ENCODE results near the gene OR52H1.

Gene OR52H1

DNA sequence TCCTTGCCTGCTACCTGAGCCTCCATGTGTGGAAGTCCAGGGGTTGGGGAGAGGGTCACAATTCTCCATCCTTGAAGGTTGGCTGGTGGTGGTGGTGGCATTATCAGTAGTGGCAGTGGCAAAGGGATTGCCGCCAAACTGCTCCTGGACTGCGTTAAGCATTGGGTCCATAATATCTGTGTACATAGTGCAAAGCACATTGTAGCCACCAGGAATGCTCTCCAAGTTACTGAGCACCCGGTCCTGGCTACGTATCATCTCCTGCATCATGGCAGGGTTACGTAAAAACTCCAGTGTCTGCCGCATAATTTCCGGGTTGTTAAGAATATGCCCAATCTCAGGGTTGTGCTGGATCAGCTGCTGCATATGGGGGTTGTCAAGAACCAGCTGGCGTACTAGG, 39.7 kb downstream of the OR52H1 start:
- Histone ChIP-seq H3K4ac (ENCODE audit: low read depth in 1 of 2, low read length in 2 of 2) (no peak overlapping the region), H3K14ac (ENCODE audit: low read length in 2 of 2) (no peak overlapping the region), H3K18ac (ENCODE audit: low read depth in 1 of 2, low read length in 2 of 2) (no peak overlapping the region), H2BK5ac (ENCODE audit: low read depth, low read length, poor library complexity, severe bottlenecking) (no peak overlapping the region), H2AK5ac (ENCODE audit: low read length, severe bottlenecking) (no peak overlapping the region), H4K8ac (ENCODE audit: low read length) (no peak overlapping the region), H3K27me3 (ENCODE audit: control insufficient read depth in 1 of 2, insufficient read depth in 1 of 2, low read length in 2 of 2) (peaks cover 0 to 2% of the 10 kb centered on the region in 2 experiments), H2BK15ac (ENCODE audit: low read depth, poor library complexity, severe bottlenecking) (no peak overlapping the region), H3K36me3 (ENCODE audit: control insufficient read depth in 1 of 2, insufficient read depth in 2 of 2, low read depth in 1 of 2, low read length in 2 of 2) (no peaks in the 10 kb centered on the region), H3K4me1 (ENCODE audit: control insufficient read depth, insufficient read depth, low read depth, low read length) (no peaks in the 10 kb centered on the region), H3K79me1 (replicated peaks; ENCODE audit: low read length, poor library complexity, severe bottlenecking) (no peaks in the 10 kb centered on the region), H3K23ac (ENCODE audit: low read length in 2 of 2) (no peak overlapping the region), H3K27ac (ENCODE audit: low read length, poor library complexity, severe bottlenecking) (no peak overlapping the region), H3K9ac (ENCODE audit: low read length) (no peak overlapping the region), H3K4me2 (ENCODE audit: low read length, poor library complexity, severe bottlenecking) (no peak overlapping the region), H3K9me3 (ENCODE audit: control insufficient read depth, low read length) (no peaks in the 10 kb centered on the region), H2BK120ac (ENCODE audit: low read depth, low read length) (no peak overlapping the region), H2AFZ (ENCODE audit: low read depth, low read length) (no peak overlapping the region), H3K4me3 (ENCODE audit: insufficient read depth in 1 of 2, low read depth in 1 of 2, low read length in 2 of 2) (no peak overlapping the region), H2BK12ac (ENCODE audit: low read length in 2 of 2) (no peak overlapping the region), H4K91ac (ENCODE audit: low read length) (no peak overlapping the region)
- WGBS = 97% methylated on average over 8 of the region's 8 CpGs
- DNase-seq = no peak

DNA sequence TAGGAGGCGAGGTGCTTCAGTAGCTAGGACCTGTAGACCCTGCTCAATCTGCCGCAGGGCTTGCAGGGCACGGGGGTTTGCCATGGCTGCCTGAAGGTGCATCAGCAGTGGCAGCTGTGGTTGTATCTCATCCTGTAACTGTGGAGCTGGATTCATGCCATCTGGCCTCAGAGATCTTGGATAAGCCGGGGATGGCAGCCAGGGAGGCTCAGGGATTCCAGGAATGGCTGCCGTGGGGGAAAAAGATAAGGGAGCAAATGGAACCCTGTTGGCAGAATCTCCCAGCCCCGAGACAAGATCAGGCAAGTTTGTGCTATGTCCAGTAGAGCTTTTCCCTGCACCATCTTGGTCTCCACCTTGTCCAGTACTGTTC, 40.4 kb downstream of the OR52H1 start:
- no peak overlapping the region for H3K14ac ChIP-seq (ENCODE audit: low read length in 2 of 2)
- H4K91ac ChIP-seq (ENCODE audit: low read length) = no peak overlapping the region

DNA sequence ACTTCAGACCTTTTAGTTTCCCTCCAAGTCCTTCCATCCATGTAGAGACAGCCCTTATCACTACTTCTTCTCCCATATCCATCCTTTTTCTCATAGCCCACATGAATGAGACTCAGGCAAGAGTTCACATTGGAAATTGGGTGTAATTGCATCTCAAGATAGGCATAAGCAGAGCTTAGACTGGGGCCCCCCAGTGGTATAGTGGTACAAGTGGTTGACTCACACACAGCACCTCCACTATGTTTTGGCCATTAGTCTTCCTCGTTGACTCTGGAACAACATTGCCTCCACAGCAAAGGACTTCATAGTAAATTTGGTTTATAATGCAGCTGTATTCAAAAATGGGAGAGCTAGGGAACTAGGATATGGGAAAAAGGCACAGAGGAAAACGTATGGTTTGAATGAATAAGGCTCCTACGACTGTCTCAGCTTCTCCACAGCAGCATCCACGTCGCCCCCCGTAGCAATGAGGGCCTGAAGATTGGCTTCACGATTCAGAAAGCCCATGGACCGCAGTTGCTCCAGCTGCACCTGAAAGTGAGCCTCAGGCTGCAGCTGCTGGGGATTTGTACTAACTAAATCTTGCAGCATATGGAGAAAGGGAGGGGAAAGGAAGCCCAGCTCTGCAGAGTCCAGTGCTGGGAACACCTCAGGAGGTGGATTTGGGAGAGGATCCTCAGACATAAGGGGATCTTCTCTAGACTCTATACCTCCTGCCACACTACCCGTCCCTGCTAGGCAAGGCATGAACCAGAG, 41.0 kb downstream of the OR52H1 start:
- H3K4me2 ChIP-seq (ENCODE audit: low read length, poor library complexity, severe bottlenecking) = no peak overlapping the region

More for the DNA sequence above, 40.4 kb downstream of the OR52H1 start:
- Histone ChIP-seq H3K27me3 (ENCODE audit: control insufficient read depth in 1 of 2, insufficient read depth in 1 of 2, low read length in 2 of 2) (peaks cover 0 to 2% of the 10 kb centered on the region in 2 experiments), H3K9me3 (ENCODE audit: control insufficient read depth, low read length) (no peaks in the 10 kb centered on the region), H2AK5ac (ENCODE audit: low read length, severe bottlenecking) (no peak overlapping the region), H3K4me1 (ENCODE audit: control insufficient read depth, insufficient read depth, low read depth, low read length) (no peaks in the 10 kb centered on the region), H2BK15ac (ENCODE audit: low read depth, poor library complexity, severe bottlenecking) (no peak overlapping the region), H3K23ac (ENCODE audit: low read length in 2 of 2) (no peak overlapping the region), H3K79me1 (replicated peaks; ENCODE audit: low read length, poor library complexity, severe bottlenecking) (no peaks in the 10 kb centered on the region), H2BK5ac (ENCODE audit: low read depth, low read length, poor library complexity, severe bottlenecking) (no peak overlapping the region), H3K4me3 (ENCODE audit: insufficient read depth in 1 of 2, low read depth in 1 of 2, low read length in 2 of 2) (no peak overlapping the region), H3K18ac (ENCODE audit: low read depth in 1 of 2, low read length in 2 of 2) (no peak overlapping the region), H2AFZ (ENCODE audit: low read depth, low read length) (no peak overlapping the region), H3K27ac (ENCODE audit: low read length, poor library complexity, severe bottlenecking) (no peak overlapping the region), H3K9ac (ENCODE audit: low read length) (no peak overlapping the region), H3K36me3 (ENCODE audit: control insufficient read depth in 1 of 2, insufficient read depth in 2 of 2, low read depth in 1 of 2, low read length in 2 of 2) (no peaks in the 10 kb centered on the region), H3K4ac (ENCODE audit: low read depth in 1 of 2, low read length in 2 of 2) (no peak overlapping the region), H4K8ac (ENCODE audit: low read length) (no peak overlapping the region), H2BK120ac (ENCODE audit: low read depth, low read length) (no peak overlapping the region), H2BK12ac (ENCODE audit: low read length in 2 of 2) (no peak overlapping the region), H3K4me2 (ENCODE audit: low read length, poor library complexity, severe bottlenecking) (no peak overlapping the region)
- WGBS = 81% methylated on average over 6 of the region's 6 CpGs
- DNase-seq = no peak

DNA sequence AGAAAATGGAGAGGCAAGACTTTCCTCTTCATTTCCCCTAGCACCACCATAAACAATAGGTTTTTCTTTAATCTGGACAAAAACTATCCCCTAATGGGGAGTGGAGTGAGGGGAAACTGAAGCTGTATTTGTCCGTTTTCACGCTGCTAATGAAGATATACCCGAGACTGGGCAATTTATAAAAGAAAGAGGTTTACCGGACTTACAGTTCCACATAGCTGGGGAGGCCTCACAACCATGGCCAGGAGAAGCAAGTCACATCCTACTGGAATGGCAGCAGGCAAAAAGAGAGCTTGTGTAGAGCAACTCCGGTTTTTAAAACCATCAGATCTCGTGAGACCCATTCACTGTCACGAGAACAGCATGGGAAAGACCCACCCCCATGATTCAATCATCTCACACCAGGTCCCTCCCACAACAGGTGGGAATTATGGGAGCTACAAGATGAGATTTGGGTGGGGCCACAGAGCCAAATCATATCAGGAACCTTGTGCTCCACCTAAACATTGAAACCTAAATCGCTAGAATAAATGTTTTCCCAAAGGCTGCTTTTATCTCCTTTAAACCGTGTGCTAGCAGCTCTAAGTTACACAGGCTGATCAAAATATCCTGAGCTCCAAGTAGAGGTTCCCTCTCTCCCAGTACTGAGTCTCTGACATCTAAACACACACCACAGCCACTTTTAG, 42.8 kb downstream of the OR52H1 start:
- Histone ChIP-seq H3K27me3 (ENCODE audit: control insufficient read depth in 1 of 2, insufficient read depth in 1 of 2, low read length in 2 of 2) (peaks cover 0 to 2% of the 10 kb centered on the region in 2 experiments), H3K4me2 (ENCODE audit: low read length, poor library complexity, severe bottlenecking) (no peak overlapping the region), H3K4ac (ENCODE audit: low read depth in 1 of 2, low read length in 2 of 2) (no peak overlapping the region), H3K4me1 (ENCODE audit: control insufficient read depth, insufficient read depth, low read depth, low read length) (no peaks in the 10 kb centered on the region), H3K9ac (ENCODE audit: low read length) (no peak overlapping the region), H3K4me3 (ENCODE audit: insufficient read depth in 1 of 2, low read depth in 1 of 2, low read length in 2 of 2) (no peak overlapping the region), H3K9me3 (ENCODE audit: control insufficient read depth, low read length) (no peaks in the 10 kb centered on the region), H2BK12ac (ENCODE audit: low read length in 2 of 2) (no peak overlapping the region), H2AFZ (ENCODE audit: low read depth, low read length) (no peak overlapping the region), H2BK120ac (ENCODE audit: low read depth, low read length) (no peak overlapping the region), H4K91ac (ENCODE audit: low read length) (no peak overlapping the region), H3K79me1 (replicated peaks; ENCODE audit: low read length, poor library complexity, severe bottlenecking) (no peaks in the 10 kb centered on the region), H2BK15ac (ENCODE audit: low read depth, poor library complexity, severe bottlenecking) (no peak overlapping the region), H3K36me3 (ENCODE audit: control insufficient read depth in 1 of 2, insufficient read depth in 2 of 2, low read depth in 1 of 2, low read length in 2 of 2) (no peaks in the 10 kb centered on the region), H4K8ac (ENCODE audit: low read length) (no peak overlapping the region), H2BK5ac (ENCODE audit: low read depth, low read length, poor library complexity, severe bottlenecking) (no peak overlapping the region), H3K27ac (ENCODE audit: low read length, poor library complexity, severe bottlenecking) (no peak overlapping the region), H3K14ac (ENCODE audit: low read length in 2 of 2) (no peak overlapping the region), H2AK5ac (ENCODE audit: low read length, severe bottlenecking) (no peak overlapping the region), H3K23ac (ENCODE audit: low read length in 2 of 2) (no peak overlapping the region), H3K18ac (ENCODE audit: low read depth in 1 of 2, low read length in 2 of 2) (no peak overlapping the region)
- no peak for DNase-seq
- WGBS = 96% methylated on average over 6 of the region's 9 CpGs

More for the DNA sequence above, 41.0 kb downstream of the OR52H1 start:
- WGBS = 80% methylated on average over 8 of the region's 9 CpGs
- H3K27ac ChIP-seq (ENCODE audit: low read length, poor library complexity, severe bottlenecking) = no peak overlapping the region
- no peak overlapping the region for H2BK5ac ChIP-seq (ENCODE audit: low read depth, low read length, poor library complexity, severe bottlenecking)
- H3K23ac ChIP-seq (ENCODE audit: low read length in 2 of 2) = no peak overlapping the region
- H2AFZ ChIP-seq (ENCODE audit: low read depth, low read length) = no peak overlapping the region
- no peaks in the 10 kb centered on the region for H3K9me3 ChIP-seq (ENCODE audit: control insufficient read depth, low read length)
- no peak overlapping the region for H3K14ac ChIP-seq (ENCODE audit: low read length in 2 of 2)
- H3K4ac ChIP-seq (ENCODE audit: low read depth in 1 of 2, low read length in 2 of 2) = no peak overlapping the region
- no peak overlapping the region for H4K91ac ChIP-seq (ENCODE audit: low read length)
- H3K27me3 ChIP-seq (ENCODE audit: control insufficient read depth in 1 of 2, insufficient read depth in 1 of 2, low read length in 2 of 2) = peaks cover 0 to 2% of the 10 kb centered on the region in 2 experiments
- no peak for DNase-seq
- no peak overlapping the region for H2BK15ac ChIP-seq (ENCODE audit: low read depth, poor library complexity, severe bottlenecking)
- no peak overlapping the region for H2BK120ac ChIP-seq (ENCODE audit: low read depth, low read length)
- no peaks in the 10 kb centered on the region for H3K4me1 ChIP-seq (ENCODE audit: control insufficient read depth, insufficient read depth, low read depth, low read length)
- H3K18ac ChIP-seq (ENCODE audit: low read depth in 1 of 2, low read length in 2 of 2) = no peak overlapping the region
- H4K8ac ChIP-seq (ENCODE audit: low read length) = no peak overlapping the region
- H2AK5ac ChIP-seq (ENCODE audit: low read length, severe bottlenecking) = no peak overlapping the region
- H2BK12ac ChIP-seq (ENCODE audit: low read length in 2 of 2) = no peak overlapping the region
- H3K4me3 ChIP-seq (ENCODE audit: insufficient read depth in 1 of 2, low read depth in 1 of 2, low read length in 2 of 2) = no peak overlapping the region
- no peaks in the 10 kb centered on the region for H3K36me3 ChIP-seq (ENCODE audit: control insufficient read depth in 1 of 2, insufficient read depth in 2 of 2, low read depth in 1 of 2, low read length in 2 of 2)
- no peak overlapping the region for H3K9ac ChIP-seq (ENCODE audit: low read length)
- no peaks in the 10 kb centered on the region for H3K79me1 ChIP-seq (replicated peaks; ENCODE audit: low read length, poor library complexity, severe bottlenecking)
